HG02870 (cell line): ENCODE data around the gene FNDC5.

Experiments used
- ATAC-seq: cut with Tn5 transposase; IDR thresholded peaks from one replicate; pipeline ENCODE4 v1.9.1; 2021; ENCODE audit warnings: mild to moderate bottlenecking, moderate library complexity; ENCODE audit not compliant: unreplicated experiment

The FNDC5 gene

DNA sequence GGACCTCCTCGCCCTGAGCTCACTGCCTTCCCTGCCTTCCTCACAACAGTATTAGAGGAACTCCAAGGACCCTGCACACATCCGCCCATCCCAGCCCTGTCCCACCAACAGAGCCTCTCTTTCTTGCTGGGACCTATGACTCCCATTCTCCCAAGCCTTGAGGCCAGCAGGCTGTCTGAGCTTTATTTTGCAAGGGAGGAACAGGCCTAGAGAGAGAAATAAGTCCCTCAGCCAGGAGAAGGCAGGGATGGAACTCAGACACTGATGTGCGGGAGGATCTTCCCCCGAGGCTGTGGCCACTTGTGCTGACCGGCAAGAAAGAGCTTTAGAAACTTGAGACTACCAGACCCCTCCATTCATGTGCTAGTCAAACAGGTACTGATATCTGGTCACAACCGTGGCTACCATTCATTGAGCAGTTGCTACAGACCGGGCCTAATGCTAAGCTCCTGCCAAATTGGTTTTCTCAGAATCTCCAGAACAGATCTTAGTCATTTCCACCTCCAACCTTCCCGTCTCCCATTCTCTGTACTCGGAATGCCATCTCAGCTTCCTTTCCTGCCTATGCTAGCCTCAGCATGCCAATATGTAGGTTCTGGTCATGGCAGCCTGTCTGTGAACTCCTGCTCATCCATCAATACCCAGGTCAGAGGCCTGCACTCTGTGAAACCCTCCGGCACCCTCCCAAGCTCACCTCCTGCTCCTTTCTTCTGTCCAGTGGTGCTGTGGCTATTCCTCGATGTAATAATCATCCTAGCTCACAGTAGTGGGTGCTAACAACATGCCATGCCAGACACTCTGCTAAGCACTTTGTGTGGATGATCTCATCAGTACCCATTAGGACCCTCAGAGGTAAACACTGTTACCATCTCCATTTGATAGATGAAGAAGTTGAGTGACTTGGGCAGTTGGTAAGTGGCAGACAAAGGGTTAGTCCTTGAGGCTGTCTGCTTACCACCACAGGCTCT is 26.7 kb upstream of the FNDC5 start:
- no peak for ATAC-seq

GRCh38 chr1:32896451-32896850 is 25.7 kb upstream of the FNDC5 start:
- no peak for ATAC-seq

GRCh38 chr1:32895325-32896215 is 24.9 kb upstream of the FNDC5 start:
- ATAC-seq = no peak

DNA sequence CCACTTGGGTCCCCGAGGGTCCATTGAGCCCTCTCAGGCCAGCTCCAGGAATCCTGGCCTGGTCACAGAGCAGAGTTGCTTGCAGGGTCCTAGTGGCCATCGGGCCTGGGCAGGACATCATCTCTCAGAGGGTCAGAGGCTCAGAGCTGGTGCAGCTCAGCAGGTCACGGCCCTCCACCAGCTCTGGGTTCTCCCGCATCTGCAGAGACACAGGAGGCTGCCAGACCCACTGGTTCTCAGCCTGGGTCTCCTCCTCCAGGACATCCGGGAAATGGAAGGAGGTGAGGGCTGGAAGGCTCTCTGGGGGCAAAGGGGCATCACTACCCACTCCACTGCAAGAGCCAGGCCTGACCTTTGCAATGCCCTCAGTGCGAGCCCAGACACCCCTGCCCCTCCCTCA is 24.0 kb upstream of the FNDC5 start:
- no peak for ATAC-seq

- ATAC-seq = no peak
Observed at GRCh38 chr1:32894019-32894600, 23.4 kb upstream of the FNDC5 start.

DNA sequence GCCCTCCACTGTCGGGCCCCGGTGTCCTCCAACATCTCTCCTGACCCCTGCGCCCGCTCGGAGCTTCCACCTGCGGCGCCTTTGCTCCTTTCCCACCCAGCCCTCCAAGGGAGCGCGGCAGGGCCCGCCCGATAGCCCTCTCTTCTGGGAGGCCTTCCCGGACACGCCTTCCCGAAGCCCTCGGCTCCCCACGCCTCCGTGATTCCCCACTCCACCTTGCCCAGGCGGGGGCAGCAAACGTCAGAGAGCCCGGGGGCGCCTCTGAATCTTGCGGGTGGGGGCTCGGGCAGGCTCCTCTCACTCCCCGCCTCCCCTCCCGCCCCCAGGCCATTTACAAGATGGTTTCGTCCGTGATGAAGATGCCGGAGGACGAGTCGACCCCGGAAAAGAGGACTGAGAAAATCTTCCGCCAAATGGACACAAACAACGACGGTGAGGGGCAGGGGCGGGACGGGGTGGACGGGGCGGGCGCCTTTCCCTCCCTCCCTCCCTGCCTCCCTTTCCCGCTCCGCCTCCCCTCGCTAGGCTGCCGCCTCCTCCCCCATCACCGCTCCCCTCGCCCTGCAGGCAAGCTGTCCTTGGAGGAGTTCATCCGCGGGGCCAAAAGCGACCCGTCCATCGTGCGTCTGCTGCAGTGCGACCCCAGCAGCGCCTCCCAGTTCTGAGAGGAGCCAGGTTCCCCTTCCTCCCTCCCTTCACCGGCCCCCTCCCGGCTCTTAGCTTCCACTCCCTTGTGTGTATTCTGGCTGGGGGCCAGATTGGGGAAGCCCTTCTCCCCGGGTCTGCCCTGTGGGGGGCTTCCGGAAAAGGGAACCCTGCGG is 22.7 kb upstream of the FNDC5 start:
- no peak for ATAC-seq

GRCh38 chr1:32892368-32893197 is 21.9 kb upstream of the FNDC5 start:
- no peak for ATAC-seq

DNA sequence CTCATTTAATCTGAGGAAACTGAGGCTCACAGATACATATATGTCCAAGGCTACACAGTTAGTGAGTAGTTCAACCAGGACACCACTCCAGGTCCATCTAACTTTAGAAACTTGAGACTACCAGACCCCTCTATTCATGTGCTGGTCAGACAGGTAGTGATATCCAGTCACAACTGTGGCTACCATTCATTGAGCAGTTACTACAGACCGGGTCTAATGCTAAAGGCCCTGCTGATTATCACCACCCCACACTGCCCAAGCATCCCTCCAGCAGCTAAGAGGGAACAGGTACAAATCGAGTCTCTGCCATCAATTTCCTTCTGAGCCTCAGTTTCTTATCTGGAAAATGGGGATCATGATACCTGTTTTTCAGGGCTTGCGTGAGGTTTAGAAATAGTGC is 20.9 kb upstream of the FNDC5 start:
- no peak for ATAC-seq

DNA sequence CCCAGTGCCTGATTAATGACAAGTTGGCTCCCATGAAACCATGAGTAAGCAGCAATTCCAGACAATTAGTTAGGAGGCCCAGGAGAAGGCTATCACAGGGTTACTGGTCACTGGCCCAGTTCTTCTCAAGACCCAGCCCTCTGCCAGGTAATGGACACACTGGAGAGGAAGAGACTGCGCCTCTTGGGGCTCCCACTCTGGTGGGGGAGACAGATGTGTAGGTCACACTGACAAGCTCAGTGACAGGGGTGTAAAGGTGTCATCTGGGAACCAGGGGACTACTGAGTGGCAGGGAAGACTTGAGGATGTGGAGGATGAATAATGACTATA is 20.5 kb upstream of the FNDC5 start:
- no peak for ATAC-seq

- no peak for ATAC-seq
Observed at GRCh38 chr1:32890516-32891240, 20.0 kb upstream of the FNDC5 start.

GRCh38 chr1:32889731-32890278 is 19.1 kb upstream of the FNDC5 start:
- no peak for ATAC-seq

DNA sequence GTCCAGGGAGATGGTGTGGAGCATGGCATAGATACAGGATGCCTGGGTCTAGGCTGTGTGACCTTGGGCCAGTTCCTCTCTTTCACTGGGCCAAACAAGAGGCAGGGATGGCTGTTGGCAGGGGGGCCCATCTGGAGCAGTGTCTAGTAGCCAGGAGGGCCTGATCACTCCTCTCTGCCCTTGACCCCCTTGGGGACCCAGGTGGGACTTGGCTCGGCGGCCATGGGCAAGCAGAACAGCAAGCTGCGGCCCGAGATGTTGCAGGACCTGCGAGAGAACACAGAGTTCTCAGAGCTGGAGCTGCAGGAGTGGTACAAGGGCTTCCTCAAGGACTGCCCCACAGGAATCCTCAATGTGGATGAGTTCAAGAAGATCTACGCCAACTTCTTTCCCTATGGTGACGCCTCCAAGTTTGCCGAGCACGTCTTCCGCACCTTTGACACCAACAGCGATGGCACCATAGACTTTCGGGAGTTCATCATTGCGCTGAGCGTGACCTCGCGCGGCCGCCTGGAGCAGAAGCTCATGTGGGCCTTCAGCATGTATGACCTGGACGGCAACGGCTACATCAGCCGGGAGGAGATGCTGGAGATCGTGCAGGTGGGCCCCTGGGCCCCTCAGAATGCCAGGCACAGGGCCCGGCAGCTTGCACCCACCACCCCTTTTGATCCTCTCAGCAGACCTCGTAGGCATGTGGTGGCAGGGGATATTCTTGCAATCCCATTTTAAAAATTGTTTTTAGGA is 18.1 kb upstream of the FNDC5 start:
- ATAC-seq = no peak

DNA sequence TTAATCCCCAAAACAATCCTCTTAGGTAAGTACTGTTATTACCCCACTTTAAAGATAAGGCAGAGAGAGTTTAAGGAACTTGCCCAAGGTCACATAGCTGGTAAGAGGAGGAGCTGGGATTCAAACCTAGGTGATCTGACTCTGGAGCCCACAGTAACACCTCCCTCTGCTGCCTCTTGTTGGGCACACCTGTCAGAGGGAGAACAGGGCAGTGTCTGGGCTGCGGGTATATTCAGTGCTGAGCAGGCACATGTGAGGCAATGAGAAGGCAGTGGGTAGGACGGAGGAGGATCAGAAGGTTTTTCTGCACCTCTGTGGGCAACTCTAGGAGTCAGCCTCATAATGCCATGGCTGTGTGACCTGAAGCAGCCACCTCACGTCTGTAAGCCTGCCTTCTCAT is 17.4 kb upstream of the FNDC5 start:
- no peak for ATAC-seq

- ATAC-seq = no peak
Observed at GRCh38 chr1:32887623-32888022, 16.9 kb upstream of the FNDC5 start.

GRCh38 chr1:32886828-32887414 is 16.2 kb upstream of the FNDC5 start:
- ATAC-seq = no peak

DNA sequence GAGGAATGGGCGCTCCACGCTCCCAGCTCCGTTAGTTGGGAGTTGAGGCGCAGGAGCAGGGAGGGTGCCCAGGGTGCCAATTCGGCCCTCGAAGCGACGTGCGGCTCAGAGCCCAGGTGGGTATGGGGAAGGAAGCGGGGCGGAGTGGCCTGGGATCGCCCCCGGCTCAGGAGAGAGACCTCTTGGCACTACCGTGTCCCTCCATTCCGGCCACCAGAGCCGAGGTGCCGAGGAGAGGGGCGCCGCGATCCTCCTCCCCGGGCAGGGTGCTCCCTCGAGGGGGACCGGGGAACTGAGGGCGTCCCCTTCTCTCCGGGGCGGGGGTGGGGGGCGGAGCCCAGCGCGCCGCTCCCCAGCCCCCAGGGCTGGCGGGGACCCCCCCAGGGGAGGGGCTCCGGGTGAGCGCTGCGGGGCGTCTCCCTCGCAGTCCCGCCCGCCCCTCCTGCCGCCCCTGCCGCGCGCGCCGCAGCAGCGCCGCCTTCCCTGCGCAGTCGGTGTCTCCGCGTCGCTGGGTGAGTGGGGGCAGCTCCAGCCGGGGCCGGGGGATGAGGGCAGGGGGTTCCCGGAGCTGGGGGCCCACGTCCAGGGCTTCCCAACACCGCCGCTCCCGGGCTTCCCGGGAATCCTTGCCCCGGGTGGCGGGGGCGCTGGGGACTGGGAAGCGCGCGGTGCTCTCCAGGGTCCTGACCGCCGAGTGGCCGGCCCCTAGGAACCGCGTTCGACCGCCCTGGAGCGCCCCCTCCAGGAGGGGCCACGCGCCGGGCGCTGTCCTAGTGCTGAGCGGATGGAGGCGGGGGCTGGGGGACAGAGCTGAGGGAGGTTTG is 15.5 kb upstream of the FNDC5 start, which contains the start of gene HPCA:
Gene HPCA (plus strand): TSS at position 488 of the 824 bp plus-strand sequence. CDS start 2,408 bp downstream, outside the sequence.
- no peak for ATAC-seq

DNA sequence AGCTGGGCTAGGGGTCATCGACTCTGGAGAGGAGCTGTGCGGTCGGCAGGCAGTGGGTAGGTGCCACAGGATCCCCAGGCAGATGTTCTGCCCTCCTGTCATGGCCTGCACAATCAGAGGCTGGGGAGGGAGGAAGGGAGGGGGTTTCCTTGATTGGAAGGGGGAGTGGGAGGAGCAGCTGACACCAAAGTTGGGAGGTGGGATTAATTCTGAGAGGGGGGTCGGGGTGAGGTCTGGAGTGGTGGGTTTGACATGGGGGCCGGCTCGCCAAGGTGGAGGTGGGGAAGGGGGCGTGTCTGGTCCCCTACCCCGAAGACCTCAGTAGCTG is 14.9 kb upstream of the FNDC5 start:
- no peak for ATAC-seq
